Amniotic epithelial cell (primary cell): ENCODE measurements around the gene CENPF.
A peak's percentile ranks its signal among the peaks of the same experiment; 100 is the strongest.

Experiments
- DNase-seq: peaks from one replicate; pipeline ENCODE4 v3.0.0-alpha.2; 2010; ENCODE audit warnings: low read depth

CENPF gene

DNA sequence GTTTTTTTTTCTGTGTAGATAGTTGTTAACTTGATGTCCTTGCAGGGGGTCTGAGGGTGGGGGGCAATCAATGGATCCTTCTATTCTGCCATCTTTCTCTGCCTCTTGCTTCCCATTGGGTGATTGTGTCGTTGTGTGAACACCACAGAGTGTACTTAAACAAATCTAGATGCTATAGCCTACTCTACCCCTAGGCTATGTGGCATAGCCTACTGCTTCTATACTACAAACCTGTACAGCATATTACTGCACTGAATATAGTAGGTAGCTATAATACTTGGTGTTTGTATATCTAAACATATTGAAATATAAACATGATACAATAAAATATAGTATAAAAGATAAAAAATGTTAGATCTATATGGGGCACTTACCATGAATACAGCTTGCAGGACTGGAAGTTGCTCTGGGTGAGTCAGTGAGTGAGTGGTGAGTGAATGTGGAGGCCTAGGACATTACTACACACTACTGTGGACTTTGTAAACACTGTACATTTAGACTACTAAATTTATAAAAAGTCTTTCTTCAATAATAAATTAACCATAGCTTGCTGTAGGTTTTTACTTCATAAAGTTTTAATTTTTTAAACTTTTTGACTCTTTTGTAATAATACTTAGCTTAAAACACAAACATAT, 105.4 kb downstream of the CENPF start:
- DNase-seq = peak; percentile 16

DNA sequence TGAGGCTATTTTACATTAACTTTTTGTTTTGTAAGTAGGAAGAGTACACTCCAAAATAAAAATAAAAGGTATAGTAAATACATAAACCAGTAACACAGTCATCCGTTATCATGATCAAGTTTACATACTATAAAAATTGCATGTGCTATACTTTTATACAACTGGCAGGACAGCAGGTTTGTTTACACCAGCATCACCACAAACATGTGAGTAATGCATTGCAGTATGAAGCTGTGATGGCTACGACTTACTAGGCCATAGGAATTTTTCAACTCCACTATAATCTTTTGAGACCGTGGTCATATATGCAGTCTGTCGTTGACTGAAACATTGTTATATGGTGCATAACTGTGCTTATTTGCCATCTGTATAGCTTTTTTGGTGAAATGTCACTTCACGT, 106.2 kb downstream of the CENPF start:
- peak; percentile 11 for DNase-seq

DNA sequence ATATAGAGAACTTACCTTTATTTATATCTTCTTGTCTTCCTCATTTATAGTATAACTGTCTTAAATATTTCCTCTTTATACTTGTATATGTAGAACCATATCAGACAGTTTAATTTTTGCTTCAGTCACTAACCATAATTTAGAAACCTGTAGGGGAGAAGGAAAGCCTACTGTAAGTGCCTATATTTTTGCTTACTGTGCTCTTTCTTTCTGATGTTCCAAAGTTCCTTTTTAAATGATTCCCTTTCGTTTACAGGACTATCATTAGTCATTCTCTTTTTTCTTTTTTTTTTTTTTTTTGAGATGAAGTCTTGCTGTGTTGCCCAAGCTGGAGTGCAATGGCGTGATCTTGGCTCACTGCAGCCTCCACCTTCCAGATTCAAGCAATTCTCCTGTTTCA, 109.7 kb downstream of the CENPF start:
- no peak for DNase-seq
